K562 (cell line): ENCODE data around the gene IFT52. TPM values are rescaled to one million over a fixed set of nuclear protein-coding genes. Genes with fewer than 3 reads are reported as not detected.

ENCODE experiments used
- CREB3 ChIP-seq: fragments of 450-650 bp; conservative IDR thresholded peaks from 2 replicates; pipeline ENCODE4 v1.6.1; 2016; ENCODE audit warnings: missing genetic modification characterization, low read depth, mild to moderate bottlenecking, missing compliant biosample characterization, moderate library complexity
- CREBBP ChIP-seq: IDR thresholded peaks from one replicate; pipeline ENCODE4 v1.6.1; 2012; ENCODE audit warnings: low read depth, mild to moderate bottlenecking, control low read depth, inconsistent platforms, low read length
- DPF2 ChIP-seq: fragments of 450-650 bp; IDR thresholded peaks from 2 replicates; pipeline ENCODE4 v1.6.1; 2016
- FOXK1 ChIP-seq: sonication (generic); formaldehyde crosslinking; IDR thresholded peaks from 2 replicates; pipeline ENCODE4 v1.8.0; 2022; ENCODE audit warnings: missing genetic modification reagents, mild to moderate bottlenecking, borderline replicate concordance
- HDAC6 ChIP-seq: IDR thresholded peaks from 2 replicates; pipeline ENCODE4 v1.6.1; 2012; ENCODE audit warnings: low read depth, mild to moderate bottlenecking, control low read depth, inconsistent platforms, low read length, moderate library complexity
- MIER1 ChIP-seq: fragments of 450-650 bp; IDR thresholded peaks from 2 replicates; pipeline ENCODE4 v1.6.1; 2016; ENCODE audit warnings: antibody characterized with exemption, mild to moderate bottlenecking, low read depth
- NFE2 ChIP-seq: IDR thresholded peaks from 2 replicates; pipeline ENCODE4 v1.6.1; 2014; ENCODE audit warnings: antibody characterized with exemption, low read depth
- RBM25 ChIP-seq: fragments of 200-400 bp; formaldehyde crosslinking; IDR thresholded peaks from 2 replicates; pipeline ENCODE4 v1.6.1; 2018; ENCODE audit warnings: low read length, low read depth, moderate library complexity; ENCODE audit not compliant: severe bottlenecking
- RHOXF2B ChIP-seq: fragments of 250-450 bp; sonication (Bioruptor Pico); conservative IDR thresholded peaks from 2 replicates; pipeline ENCODE4 v1.5.1; 2021
- SRSF9 ChIP-seq: fragments of 200-400 bp; formaldehyde crosslinking; IDR thresholded peaks from 2 replicates; pipeline ENCODE4 v1.6.1; 2017; ENCODE audit warnings: low read depth, low read length, borderline replicate concordance
- TRIM25 ChIP-seq: fragments of 450-650 bp; IDR thresholded peaks from 2 replicates; pipeline ENCODE4 v1.7.0; 2016; ENCODE audit warnings: borderline replicate concordance
- ZNF175 ChIP-seq: fragments of 200-800 bp; sonication (Bioruptor generic); IDR thresholded peaks from 2 replicates; pipeline ENCODE4 v1.6.1; 2016; ENCODE audit warnings: low read depth, mild to moderate bottlenecking, missing genetic modification characterization, missing compliant biosample characterization
- ZNF224 ChIP-seq: sonication (generic); formaldehyde crosslinking; IDR thresholded peaks from 2 replicates; pipeline ENCODE4 v1.8.0; 2022; ENCODE audit warnings: mild to moderate bottlenecking, missing genetic modification reagents
- ZNF407 ChIP-seq: fragments of 450-650 bp; IDR thresholded peaks from 2 replicates; pipeline ENCODE4 v1.6.1; 2016; ENCODE audit warnings: low read depth
- ZNF444 ChIP-seq: fragments of 250-450 bp; sonication (Bioruptor Pico); IDR thresholded peaks from 2 replicates; pipeline ENCODE4 v1.4.0; 2020; ENCODE audit warnings: mild to moderate bottlenecking, moderate library complexity
- ZNF512 ChIP-seq: IDR thresholded peaks from 2 replicates; pipeline ENCODE4 v1.6.1; 2016; ENCODE audit warnings: missing genetic modification characterization, missing compliant biosample characterization
- polyA plus RNA-seq, 8 experiments: library from polyadenylated mRNA; depleted of rRNA in 4 of 8; stranded (reverse) in 5 of 8; unstranded in 3 of 8; fragments of >200 nt; fragmentation: Nextera tagmentation in 2 of 8; fragmentation: Illumina TruSeq in 1 of 8; extraction: Ambion mirVana in 2 of 8; extraction: Trizol in 1 of 8; gene quantifications; 2 replicates each; pipeline versions ENCODE4 v1.2.1 to v1.2.3, GENCODE V29; 2011 to 2014; ENCODE audit warnings: inconsistent platforms in 1 of 8, missing spikeins in 1 of 8
- total RNA-seq, 7 experiments: library from RNA; depleted of rRNA in 6 of 7; stranded (reverse); fragments of >200 nt in 6 of 7; fragmentation: Illumina TruSeq in 2 of 7; extraction: Trizol in 2 of 7; gene quantifications; 2 replicates each; pipeline versions ENCODE4 v1.2.1 to v1.2.3, GENCODE V29; 2011 to 2021; ENCODE audit warnings: low replicate concordance in 1 of 7

IFT52 gene
- total and polyA plus RNA-seq, 9 of the 15 experiments (the other 6 are each of a cell fraction or from before 2014, with no cell fraction given): 11.0 to 31.4 (median 20.4) TPM

- TF ChIP-seq TRIM25 (no peak), ZNF224 (CRISPR knock-in tag) (no peak), SRSF9 (no peak), ZNF407 (no peak), CREB3 (tag) (peak; percentile 62; the same call in 1 of the 2 replicates), RBM25 (no peak), NFE2 (peak; percentile 31; the same call in 1 of the 2 replicates), CREBBP (no peak), ZNF175 (CRISPR knock-in tag) (peak; percentile 90; the same call in 1 of the 2 replicates), MIER1 (no peak), FOXK1 (no peak), ZNF444 (CRISPR knock-in tag) (no peak), DPF2 (peak; percentile 96), HDAC6 (no peak), RHOXF2B (CRISPR knock-in tag) (no peak), ZNF512 (tag) (no peak)
Measured at GRCh38 chr20:43690943-43691598, 100.3 kb downstream of the IFT52 start (continued).
